Lung (tissue), 12 donors: ENCODE measurements around the gene MYRFL. TPM values are rescaled to one million over a fixed set of nuclear protein-coding genes. Genes with fewer than 3 reads are reported as not detected.

ENCODE experiments used
- ATAC-seq: fragments of 200-7000 bp; cut with Tn5 transposase; one replicate; pipeline ENCODE4 v1.9.1; 2020; ENCODE audit warnings: moderate number of reproducible peaks; ENCODE audit not compliant: insufficient read depth, low FRiP score
- DNase-seq, 3 donors: peaks; one replicate each; pipeline ENCODE4 v3.0.0-alpha.2; 2013 to 2017
- H3K27ac ChIP-seq, 2 donors: one replicate each; pipeline ENCODE4 v1.5.1; 2013; ENCODE audit warnings: mild to moderate bottlenecking in 2 of 2, moderate library complexity in 2 of 2, control low read depth in 1 of 2, inconsistent platforms in 1 of 2, low read depth in 1 of 2, low read length in 1 of 2
- H3K27me3 ChIP-seq, 3 donors: one replicate each; pipeline ENCODE4 v1.5.1; 2013; ENCODE audit warnings: low read length in 2 of 3; ENCODE audit not compliant: control insufficient read depth in 3 of 3, insufficient read depth in 3 of 3
- H3K36me3 ChIP-seq, 4 donors: one replicate each; pipeline ENCODE4 v1.5.1; 2013; ENCODE audit warnings: low read length in 4 of 4, mild to moderate bottlenecking in 1 of 4, moderate library complexity in 1 of 4; ENCODE audit not compliant: control insufficient read depth in 4 of 4, insufficient read depth in 4 of 4
- H3K4me1 ChIP-seq, 5 donors: one replicate each; pipeline ENCODE4 v1.5.1; 2013; ENCODE audit warnings: low read length in 5 of 5, mild to moderate bottlenecking in 2 of 5, moderate library complexity in 1 of 5; ENCODE audit not compliant: control insufficient read depth in 5 of 5, insufficient read depth in 5 of 5
- H3K4me3 ChIP-seq: one replicate; pipeline ENCODE4 v1.5.1; 2013; ENCODE audit warnings: mild to moderate bottlenecking, control low read depth, moderate library complexity
- H3K9ac ChIP-seq, 2 donors: one replicate each; pipeline ENCODE4 v1.5.1; 2013; ENCODE audit warnings: low read length in 2 of 2, control low read depth in 1 of 2; ENCODE audit not compliant: insufficient read depth in 1 of 2
- H3K9me3 ChIP-seq, 4 donors: one replicate each; pipeline ENCODE4 v1.5.1; 2013; ENCODE audit warnings: low read length in 3 of 4, mild to moderate bottlenecking in 1 of 4, moderate library complexity in 1 of 4; ENCODE audit not compliant: control insufficient read depth in 4 of 4, insufficient read depth in 3 of 4
- CTCF ChIP-seq: IDR thresholded peaks from 2 replicates; pipeline ENCODE4 v1.5.1; 2012; ENCODE audit warnings: mild to moderate bottlenecking; ENCODE audit errors: control extremely low read depth, extremely low read depth
- WGBS, 2 donors: extraction: QIAGEN DNeasy Blood & Tissue Kit; methylation state at CpG; one replicate each; pipeline ENCODE4 v1.1.7; 2013; 5-methylcytosine and 5-hydroxymethylcytosine counted together
- polyA plus RNA-seq, 2 donors: library from polyadenylated mRNA; stranded (reverse); fragments of 200-250 nt; gene quantifications; one replicate each; pipeline ENCODE4 v1.2.1, GENCODE V29; 2013
- total RNA-seq, 2 donors: library from RNA; depleted of rRNA in 1 of 2; stranded (reverse); fragments of >200 nt in 1 of 2; gene quantifications; one replicate each; pipeline ENCODE4 v1.2.1, GENCODE V29; 2014 to 2021
- donor health status: control.
- donor health status: control.
- donor health status: Bipolar disorder and iron deficiency.
- donor health status: healthy.
- donor health status: DM: yes; HTN: yes; CAD: no.

The MYRFL gene
- total and polyA plus RNA-seq, 4 donors: 0.03 to 1.9 (median 0.15) TPM

GRCh38 chr12:69880571-69880970 lies 55.5 kb downstream of the MYRFL start:
- H3K4me1 ChIP-seq: peaks cover 0 to 14% (median 3%) of the 10 kb centered on the region in 5 donors
- no peak for TF ChIP-seq CTCF
- H3K9ac ChIP-seq: no peak overlapping the region
- 84 to 97% methylated on average over 4 of the region's 4 CpGs for WGBS, 2 donors
- H3K4me3 ChIP-seq: no peak overlapping the region
- H3K27me3 ChIP-seq: no peaks in the 10 kb centered on the region
- no peak overlapping the region for H3K27ac ChIP-seq
- no peaks in the 10 kb centered on the region for H3K36me3 ChIP-seq
- no peaks in the 10 kb centered on the region for H3K9me3 ChIP-seq
- ATAC-seq (no peak), DNase-seq (peak in 1 of 3 donors; percentile 26)

- ATAC-seq (no peak), DNase-seq (no peak)
- H3K9me3 ChIP-seq: no peaks in the 10 kb centered on the region
- peaks cover 0 to 5% (median 0%) of the 10 kb centered on the region in 5 donors for H3K4me1 ChIP-seq
- 74 to 79% methylated on average over 3 of the region's 3 CpGs for WGBS, 2 donors
- no peak for TF ChIP-seq CTCF
- H3K27me3 ChIP-seq: no peaks in the 10 kb centered on the region
- no peak overlapping the region for H3K4me3 ChIP-seq
- H3K27ac ChIP-seq: no peak overlapping the region
- H3K9ac ChIP-seq: no peak overlapping the region
- H3K36me3 ChIP-seq: no peaks in the 10 kb centered on the region
Measured at GRCh38 chr12:69881771-69882170, 56.7 kb downstream of the MYRFL start.

- no peak for ATAC-seq
- Histone ChIP-seq H3K9ac (no peak overlapping the region), H3K4me1 (peaks cover 0 to 5% (median 0%) of the 10 kb centered on the region in 5 donors), H3K9me3 (no peaks in the 10 kb centered on the region), H3K27ac (no peak overlapping the region), H3K4me3 (no peak overlapping the region), H3K27me3 (no peaks in the 10 kb centered on the region), H3K36me3 (no peaks in the 10 kb centered on the region)
- no peak for DNase-seq
- no peak for TF ChIP-seq CTCF
- WGBS, 2 donors: 57 to 73% methylated on average over 2 of the region's 2 CpGs
Measured at GRCh38 chr12:69884386-69884785, 59.4 kb downstream of the MYRFL start.

- no peak overlapping the region for H3K4me3 ChIP-seq
- no peak for TF ChIP-seq CTCF
- no peak overlapping the region for H3K9ac ChIP-seq
- no peaks in the 10 kb centered on the region for H3K27me3 ChIP-seq
- H3K27ac ChIP-seq: no peak overlapping the region
- H3K9me3 ChIP-seq: no peaks in the 10 kb centered on the region
- DNase-seq (no peak), ATAC-seq (no peak)
- peaks cover 0 to 5% (median 0%) of the 10 kb centered on the region in 5 donors for H3K4me1 ChIP-seq
- H3K36me3 ChIP-seq: no peaks in the 10 kb centered on the region
Measured at GRCh38 chr12:69885658-69886057, 60.6 kb downstream of the MYRFL start.
